ENCODE measurements around the gene OPN3. TPM values are rescaled to one million over a fixed set of nuclear protein-coding genes. Genes with fewer than 3 reads are reported as not detected.

OPN3 gene
- total and polyA plus RNA-seq, 9 of the 15 experiments (the other 6 are each of a cell fraction or from before 2014, with no cell fraction given) = 4.2 to 34.6 (median 17.0) TPM

DNA sequence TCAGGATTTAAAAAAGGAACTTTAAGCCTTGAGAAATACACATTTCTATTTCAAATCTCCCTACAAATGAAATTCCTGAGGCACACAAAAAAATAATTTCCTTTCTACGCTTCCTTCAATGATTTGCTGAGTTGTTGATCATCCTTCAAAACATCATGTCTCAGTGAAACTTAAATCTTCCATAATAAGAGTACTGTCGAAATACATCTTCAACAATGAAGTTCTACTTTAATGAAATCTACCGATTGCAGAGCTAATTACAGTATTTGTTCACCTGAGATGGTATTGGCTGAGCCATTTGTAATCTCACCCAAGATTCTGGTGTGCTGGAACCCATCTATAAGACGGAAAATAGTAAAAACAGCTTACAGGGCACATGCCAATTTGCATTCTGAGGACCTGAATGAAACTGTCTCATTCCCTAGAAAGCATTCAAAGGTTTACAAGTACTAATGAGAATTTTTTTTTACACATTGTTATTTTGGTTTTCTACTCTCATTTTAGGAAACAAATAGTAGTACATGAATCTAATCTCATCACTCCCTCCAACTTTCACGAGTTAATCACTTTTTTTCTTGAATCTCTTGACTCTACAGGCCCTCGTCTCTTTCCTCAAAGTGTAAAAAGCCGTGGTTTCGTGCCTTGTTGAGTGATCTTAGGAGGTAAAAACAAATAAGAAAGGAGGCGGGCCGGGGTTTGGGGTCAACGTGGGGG is 1.1 kb downstream of the OPN3 start (continued):
- TF ChIP-seq ZNF589 (CRISPR knock-in tag; IDR thresholded peaks at IDR 0.05; ENCODE audit: low read depth) (no peak), MGA (IDR thresholded peaks at IDR 0.05) (peak; percentile 33; the same call in 1 of the 2 replicates), BACH1 (tag; IDR thresholded peaks at IDR 0.05) (no peak), ZNF124 (CRISPR knock-in tag; IDR thresholded peaks at IDR 0.05) (no peak), ZNF3 (CRISPR knock-in tag; IDR thresholded peaks at IDR 0.05) (no peak)
- TF ChIP-seq, protein P1, sequence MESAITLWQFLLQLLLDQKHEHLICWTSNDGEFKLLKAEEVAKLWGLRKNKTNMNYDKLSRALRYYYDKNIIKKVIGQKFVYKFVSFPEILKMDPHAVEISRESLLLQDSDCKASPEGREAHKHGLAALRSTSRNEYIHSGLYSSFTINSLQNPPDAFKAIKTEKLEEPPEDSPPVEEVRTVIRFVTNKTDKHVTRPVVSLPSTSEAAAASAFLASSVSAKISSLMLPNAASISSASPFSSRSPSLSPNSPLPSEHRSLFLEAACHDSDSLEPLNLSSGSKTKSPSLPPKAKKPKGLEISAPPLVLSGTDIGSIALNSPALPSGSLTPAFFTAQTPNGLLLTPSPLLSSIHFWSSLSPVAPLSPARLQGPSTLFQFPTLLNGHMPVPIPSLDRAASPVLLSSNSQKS (CRISPR knock-in tag; IDR thresholded peaks at IDR 0.05) = no peak
